GM21576 (cell line): ENCODE results near the gene TGFB2.

ENCODE experiments used
- ATAC-seq: cut with Tn5 transposase; IDR thresholded peaks from one replicate; pipeline ENCODE4 v1.9.1; 2021; ENCODE audit warnings: mild to moderate bottlenecking, moderate library complexity; ENCODE audit not compliant: unreplicated experiment

Gene TGFB2

GRCh38 chr1:218357893-218358232 lies 12.7 kb downstream of the TGFB2 start:
- ATAC-seq, result no peak

- ATAC-seq, result no peak
Measured at GRCh38 chr1:218361298-218362065, 16.3 kb downstream of the TGFB2 start.

- ATAC-seq, result no peak
Measured at GRCh38 chr1:218362418-218363076, 17.4 kb downstream of the TGFB2 start.

DNA sequence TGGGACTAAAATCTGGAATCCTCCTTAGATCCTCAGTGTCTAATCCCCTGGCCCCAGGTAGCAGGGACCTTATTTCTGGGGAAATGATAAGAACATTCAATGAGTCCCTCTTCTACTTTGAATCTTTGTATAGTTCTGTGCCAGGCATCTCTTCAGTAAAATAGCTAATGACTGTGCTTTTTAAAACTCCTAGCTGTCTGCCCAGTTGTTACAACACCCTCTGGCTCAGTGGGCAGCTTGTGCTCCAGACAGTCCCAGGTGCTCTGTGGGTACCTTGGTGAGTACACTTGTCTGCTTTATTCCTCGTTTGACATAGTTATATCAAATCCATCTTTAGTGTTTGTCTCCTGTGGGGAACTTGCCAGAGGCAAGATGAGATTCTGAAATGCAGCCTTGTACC lies 18.0 kb downstream of the TGFB2 start:
- ATAC-seq, result no peak

DNA sequence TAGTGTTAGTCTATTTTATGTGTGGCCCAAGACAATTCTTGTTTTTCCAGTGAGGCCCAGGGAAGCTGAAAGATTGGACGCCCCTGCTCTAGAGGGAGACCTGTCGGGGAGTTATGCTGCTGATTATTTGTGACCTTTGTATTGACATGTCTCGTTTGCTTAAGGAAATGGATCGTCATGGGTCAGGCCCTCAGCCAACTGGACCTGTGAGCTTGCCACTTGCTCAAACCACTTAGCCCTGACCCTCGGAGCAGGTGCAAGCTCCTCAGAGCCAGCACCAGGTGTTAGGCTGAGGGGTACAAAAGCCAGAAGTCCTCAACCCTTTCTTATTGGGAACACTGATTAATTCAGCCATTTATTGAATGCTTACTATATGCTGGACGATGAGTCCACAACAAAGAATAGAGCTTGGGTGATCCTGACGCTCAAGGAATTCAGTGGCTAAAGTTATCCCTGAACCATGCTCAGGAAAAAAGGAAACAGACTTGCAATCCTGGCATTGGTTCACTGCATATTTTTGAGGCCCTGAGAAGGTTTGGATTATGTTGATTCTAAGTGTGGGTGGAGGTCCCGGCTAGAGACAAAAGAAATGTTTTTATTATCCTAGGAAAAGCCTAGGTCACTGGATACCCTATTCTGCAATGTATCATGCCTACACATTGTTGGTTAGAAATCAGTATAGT lies 19.0 kb downstream of the TGFB2 start:
- ATAC-seq, result no peak

DNA sequence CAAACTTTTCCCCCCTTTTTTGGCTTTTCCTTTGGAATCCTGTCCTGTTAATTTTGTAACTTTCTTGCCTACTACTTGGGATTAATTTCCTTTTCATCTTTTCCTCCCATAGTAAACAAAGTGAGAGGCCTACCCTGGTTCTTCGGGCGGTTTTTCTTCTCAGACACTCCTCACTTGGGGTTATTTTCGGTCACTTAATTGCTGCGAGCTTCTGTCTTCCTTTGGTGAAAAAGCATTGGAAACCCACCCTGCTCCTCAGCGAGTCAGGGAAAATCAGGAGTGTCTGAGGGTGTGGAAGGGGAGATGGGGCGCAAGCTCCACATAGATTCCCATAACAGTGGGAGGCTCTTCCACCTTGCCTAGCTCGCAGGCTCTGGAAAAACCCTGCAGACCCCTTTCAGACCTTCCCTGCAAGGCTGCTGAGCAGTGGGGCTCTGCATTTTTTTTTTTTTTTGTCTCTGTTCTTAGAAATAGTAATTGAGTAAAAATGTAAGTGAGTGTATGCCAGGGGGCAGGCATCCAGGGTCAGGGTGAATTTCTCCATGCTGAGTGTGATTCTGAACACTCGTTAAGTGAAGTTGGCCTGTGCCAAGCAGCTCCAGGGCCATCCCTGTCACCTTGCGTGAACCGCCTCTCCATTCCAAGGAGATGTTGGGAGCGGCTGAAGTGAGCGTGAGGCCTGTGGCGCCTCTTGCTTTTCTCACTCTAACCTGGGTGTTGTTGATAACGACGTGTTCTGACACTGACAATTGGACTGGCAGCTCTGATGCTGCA lies 20.3 kb downstream of the TGFB2 start:
- ATAC-seq, result no peak

GRCh38 chr1:218366322-218367052 lies 21.4 kb downstream of the TGFB2 start:
- ATAC-seq, result no peak

GRCh38 chr1:218367118-218367517 lies 22.0 kb downstream of the TGFB2 start:
- no peak for ATAC-seq

DNA sequence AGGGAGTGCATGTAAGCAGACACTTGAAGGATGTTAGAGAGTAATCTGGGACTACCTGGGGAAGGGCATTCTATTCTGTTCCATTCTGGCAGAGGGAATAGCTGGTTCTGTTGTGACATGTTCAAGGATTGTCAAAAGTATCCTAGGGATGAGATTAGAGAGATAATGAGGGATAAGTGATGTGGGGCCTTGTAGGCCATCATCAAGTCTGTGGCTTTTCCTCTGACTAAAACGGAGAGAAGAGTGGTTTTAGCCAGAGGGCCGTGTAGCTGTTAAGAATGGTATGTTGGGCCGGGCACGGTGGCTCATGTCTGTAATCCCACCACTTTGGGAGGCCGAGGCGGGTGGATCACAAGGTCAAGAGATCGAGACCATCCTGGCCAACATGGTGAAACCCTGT lies 23.6 kb downstream of the TGFB2 start:
- no peak for ATAC-seq

DNA sequence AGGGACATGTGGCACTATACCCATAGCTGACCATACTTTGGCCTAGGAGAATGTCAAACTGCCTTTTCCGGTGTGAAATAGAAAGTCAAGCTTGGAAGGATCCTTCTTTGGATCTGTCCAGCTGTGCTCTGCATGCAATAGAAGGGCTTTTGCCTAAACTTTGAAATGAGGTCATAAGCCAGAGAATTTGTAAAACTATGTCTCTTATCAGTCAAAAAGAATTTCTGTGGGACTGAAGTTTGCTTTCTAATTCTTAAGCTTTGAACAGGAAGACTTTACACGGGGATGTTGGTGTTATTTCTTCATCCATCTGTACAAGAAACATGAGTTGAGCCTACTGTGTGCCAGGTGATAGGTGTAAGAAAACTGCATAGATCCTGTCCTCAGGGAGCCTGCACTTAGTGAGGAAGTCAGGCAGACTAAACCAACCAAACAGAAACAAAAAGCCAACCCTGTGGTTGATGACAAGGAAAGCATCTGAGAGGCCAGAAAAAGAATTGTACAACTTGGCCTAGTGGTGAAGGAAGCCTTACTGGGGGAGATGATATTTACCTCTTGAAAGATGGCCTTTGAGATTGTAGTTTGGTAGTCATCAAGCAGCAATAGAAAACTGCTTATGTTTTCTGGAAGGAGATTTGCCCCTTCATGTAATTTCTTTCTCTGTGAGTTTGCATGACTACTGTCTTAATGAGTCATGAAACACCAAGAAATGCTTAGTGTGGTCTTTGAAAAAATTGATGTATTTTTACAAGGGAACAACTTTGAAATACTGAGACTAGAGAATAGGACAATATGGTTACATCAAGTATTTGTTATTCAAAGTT lies 24.8 kb downstream of the TGFB2 start:
- ATAC-seq, result no peak

- ATAC-seq, result no peak
Measured at GRCh38 chr1:218371927-218372672, 27.0 kb downstream of the TGFB2 start.

DNA sequence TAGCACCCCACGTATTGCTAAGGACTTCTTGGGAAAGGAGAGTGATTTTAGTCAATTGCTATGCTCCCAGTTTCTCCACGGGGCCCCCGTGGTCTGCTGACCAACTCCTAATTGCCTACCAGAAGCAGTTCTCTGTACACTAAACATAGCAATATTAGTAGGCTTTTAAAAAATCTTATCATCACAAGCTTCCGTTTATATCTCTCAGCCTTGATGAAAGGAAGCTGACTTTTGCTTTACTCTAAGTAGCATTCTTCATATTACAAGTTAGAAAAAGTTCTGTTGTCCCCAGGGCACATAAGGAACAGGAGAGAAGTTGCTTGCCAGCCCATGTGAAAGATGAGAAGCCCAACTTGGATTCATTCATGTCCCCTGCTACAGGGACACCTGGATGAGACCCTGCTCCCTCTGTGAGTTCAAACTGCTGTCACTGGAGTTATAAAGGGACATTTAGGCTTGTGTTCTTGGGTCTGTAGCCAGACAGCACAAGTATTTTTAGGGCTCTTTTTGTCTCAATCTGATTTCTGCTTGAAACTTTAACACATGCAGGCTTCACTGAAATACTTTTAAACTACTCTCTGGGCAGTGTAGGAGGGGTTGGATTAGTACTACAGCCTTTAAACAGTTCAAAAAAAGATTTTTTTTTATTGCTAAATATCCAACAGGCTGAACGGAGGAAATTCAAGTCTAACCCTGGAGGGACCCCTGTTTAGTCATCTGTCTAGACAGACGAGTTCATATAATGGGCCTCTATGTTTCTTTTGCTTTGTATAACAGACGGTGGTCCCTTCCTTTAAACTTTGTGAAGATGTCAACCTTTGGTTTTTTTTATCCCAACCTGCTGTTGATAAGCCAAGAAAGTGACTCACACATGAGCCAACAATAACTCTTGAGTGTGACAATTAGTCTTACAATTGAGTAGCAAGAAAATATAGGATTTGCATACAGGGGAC lies 29.5 kb downstream of the TGFB2 start:
- no peak for ATAC-seq

GRCh38 chr1:218376722-218377121 lies 31.6 kb downstream of the TGFB2 start:
- peak; percentile 6 for ATAC-seq

DNA sequence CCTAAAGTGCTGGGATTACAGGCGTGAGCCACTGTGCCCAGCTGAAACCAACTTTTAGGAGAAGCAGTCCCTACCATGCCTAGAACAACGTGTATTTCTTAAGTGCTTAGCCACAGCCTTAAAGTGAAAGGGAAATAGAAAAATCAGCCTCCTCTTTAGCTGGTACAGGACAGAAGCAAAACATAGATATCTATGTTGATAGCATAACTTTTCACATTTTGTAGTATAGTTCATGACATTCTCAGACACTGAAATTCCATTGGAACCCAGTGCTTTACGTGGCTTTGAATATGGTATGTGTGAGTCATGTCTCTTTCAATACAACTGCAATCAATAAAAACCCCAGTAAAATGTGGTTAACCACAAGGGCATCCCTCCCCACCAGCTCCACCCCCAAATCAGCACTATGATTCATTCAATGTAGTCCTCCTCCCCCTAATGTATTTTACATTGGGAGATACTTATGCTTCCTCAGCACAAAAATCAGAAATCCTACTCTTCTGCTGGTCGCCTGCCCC lies 32.1 kb downstream of the TGFB2 start:
- ATAC-seq, result peak; percentile 78

DNA sequence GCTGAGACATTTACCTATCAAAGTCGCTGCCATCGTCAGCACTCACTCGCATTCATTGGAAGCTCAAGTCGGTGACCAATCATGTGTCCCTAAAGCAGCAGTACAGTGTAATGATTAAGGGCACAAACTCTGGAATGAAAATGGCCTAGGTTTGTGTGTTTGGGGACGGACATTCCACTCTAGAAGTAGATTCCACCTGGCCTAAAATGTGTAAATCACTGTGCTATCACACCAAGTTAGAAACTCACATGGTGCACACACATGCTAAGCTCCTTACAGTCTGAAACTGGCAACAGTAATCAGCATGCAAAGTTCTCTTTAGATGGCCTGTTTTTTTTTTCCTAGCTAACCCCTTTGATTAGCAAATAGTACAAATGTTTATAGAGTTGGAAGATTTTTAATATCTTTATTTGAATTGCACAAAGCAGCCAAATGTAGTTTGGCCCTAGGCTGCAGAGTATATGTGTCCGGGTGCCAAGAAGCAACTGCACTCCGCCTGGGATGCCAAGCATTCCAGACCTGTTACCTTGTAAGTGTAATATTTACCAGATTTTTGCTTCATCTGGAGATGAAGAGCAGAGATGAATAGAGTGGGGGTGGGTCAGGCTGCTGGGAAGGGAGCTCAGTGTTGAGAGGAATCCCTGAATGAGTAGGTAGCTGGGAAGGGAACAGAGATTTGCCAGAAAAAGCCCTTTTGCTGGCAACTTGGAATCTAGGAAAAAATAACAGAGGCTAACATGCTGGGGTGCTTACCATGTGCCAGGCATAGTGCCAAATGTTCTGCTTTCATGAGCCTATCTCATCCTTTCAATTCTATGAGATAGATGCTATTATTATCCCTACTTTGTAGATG lies 35.2 kb downstream of the TGFB2 start:
- ATAC-seq, result no peak

GRCh38 chr1:218382261-218382660 lies 37.1 kb downstream of the TGFB2 start:
- ATAC-seq, result no peak

GRCh38 chr1:218383051-218383450 lies 37.9 kb downstream of the TGFB2 start:
- no peak for ATAC-seq
